Measurements from ENCODE around the gene KRTAP6-2. TPM values are rescaled to one million over a fixed set of nuclear protein-coding genes. Genes with fewer than 3 reads are reported as not detected.

KRTAP6-2 gene, protein sequence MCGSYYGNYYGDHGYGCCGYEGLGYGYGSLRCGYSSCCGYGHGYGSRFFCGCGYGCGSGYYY
- not detected for polyA plus RNA-seq (2013, experiment 1 of 4)
- not detected for polyA plus RNA-seq (2013, experiment 2 of 4)
- not detected for polyA plus RNA-seq (2013, experiment 3 of 4)
- not detected for polyA plus RNA-seq (2013, experiment 4 of 4)

DNA sequence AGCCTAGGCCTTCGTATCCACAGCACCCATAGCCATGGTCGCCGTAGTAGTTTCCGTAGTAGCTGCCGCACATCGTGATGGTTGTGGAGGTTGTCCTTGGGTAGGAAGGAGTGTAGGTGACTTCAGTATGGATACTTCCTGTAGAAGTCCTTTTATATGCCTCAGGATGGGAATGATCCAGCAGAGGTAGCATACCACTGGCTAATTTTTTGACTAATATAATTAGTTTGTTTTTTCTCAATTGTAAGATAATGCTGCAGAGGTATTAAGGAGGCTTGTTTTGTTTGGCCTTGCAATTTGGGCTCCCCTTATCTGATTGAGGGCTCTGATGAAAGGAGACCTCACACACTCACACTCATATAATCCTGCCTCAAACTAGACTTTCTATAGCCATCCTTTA is at the start of gene KRTAP6-2:
Gene KRTAP6-2, minus strand, starts transcription at position 101 of the 400 bp plus-strand sequence. Its CDS starts 28 bp downstream, at position 73.
- WGBS, 2 experiments, result 94 to 98% methylated on average over 6 of the region's 6 CpGs
- Histone ChIP-seq H3K36me3 (ENCODE audit: control insufficient read depth, insufficient read depth, low read length) (no peaks in the 10 kb centered on the region), H3K27ac (ENCODE audit: insufficient read depth, low read depth, low read length, poor library complexity, severe bottlenecking) (no peak within 1 kb of the TSS)

DNA sequence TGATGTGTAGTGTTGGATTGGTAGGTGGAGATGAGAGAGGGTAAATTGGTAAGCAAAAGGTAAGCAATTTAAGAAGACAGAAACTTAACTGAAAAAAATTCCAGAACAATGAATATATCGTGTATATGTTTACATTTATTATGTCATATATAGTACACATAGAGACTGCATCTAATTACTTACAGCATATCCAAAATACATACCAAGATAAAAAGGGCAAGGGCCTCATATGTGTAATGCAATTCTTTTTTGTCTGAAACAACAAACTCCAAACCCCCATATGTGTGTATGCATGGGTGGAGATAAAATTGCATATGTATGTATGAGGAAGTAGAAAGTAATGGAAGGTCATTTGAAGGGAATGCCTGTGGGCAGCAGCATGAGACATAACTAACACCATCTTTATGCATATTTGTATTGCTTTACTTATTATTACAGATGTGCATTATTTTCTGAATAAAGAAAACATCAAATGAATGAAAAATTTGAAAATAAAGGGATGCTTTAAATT is 48.3 kb upstream of the KRTAP6-2 start:
- no peak overlapping the region for H3K27ac ChIP-seq (ENCODE audit: insufficient read depth, low read depth, low read length, poor library complexity, severe bottlenecking)
- no peaks in the 10 kb centered on the region for H3K36me3 ChIP-seq (ENCODE audit: control insufficient read depth, insufficient read depth, low read length)
- no peak overlapping the region for H3K4me3 ChIP-seq (ENCODE audit: insufficient read depth, low read depth, low read length)
- H3K4me1 ChIP-seq (ENCODE audit: control insufficient read depth, insufficient read depth, low read length), result no peaks in the 10 kb centered on the region
- no peaks in the 10 kb centered on the region for H3K9me3 ChIP-seq (ENCODE audit: control insufficient read depth, low read length)
- no CpG with 5 or more reads among the region's 1 CpG for WGBS, 2 experiments
- no peaks in the 10 kb centered on the region for H3K27me3 ChIP-seq (ENCODE audit: control insufficient read depth, insufficient read depth, low read length, poor library complexity, severe bottlenecking)

More for the DNA sequence above, at the start of gene KRTAP6-2:
- Histone ChIP-seq H3K27me3 (ENCODE audit: control insufficient read depth, insufficient read depth, low read length, poor library complexity, severe bottlenecking) (no peaks in the 10 kb centered on the region), H3K4me1 (ENCODE audit: control insufficient read depth, insufficient read depth, low read length) (no peaks in the 10 kb centered on the region), H3K4me3 (ENCODE audit: insufficient read depth, low read depth, low read length) (no peak within 1 kb of the TSS), H3K9me3 (ENCODE audit: control insufficient read depth, low read length) (no peaks in the 10 kb centered on the region)

DNA sequence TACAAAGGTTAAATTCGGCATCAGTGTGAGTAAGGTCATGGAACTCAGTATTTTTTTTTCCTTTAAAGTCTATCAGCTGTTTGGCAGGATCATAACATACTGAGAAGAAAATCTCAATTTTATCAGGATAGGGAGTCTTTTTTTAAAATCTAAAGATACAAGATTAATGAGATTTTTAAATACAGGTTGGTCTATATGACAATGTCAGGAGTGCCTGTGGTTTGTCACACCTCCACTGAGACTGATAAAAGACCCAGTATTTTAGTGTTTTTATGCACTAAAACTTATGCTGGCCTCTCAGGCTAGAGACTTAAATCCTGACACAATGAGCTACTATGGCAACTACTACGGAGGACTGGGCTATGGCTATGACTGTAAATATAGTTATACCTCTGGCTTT is 43.9 kb upstream of the KRTAP6-2 start, which contains the start of gene KRTAP20-3:
Gene KRTAP20-3, plus strand, starts transcription at position 301 of the 400 bp plus-strand sequence.
- H3K4me1 ChIP-seq (ENCODE audit: control insufficient read depth, insufficient read depth, low read length), result no peaks in the 10 kb centered on the region
- H3K27me3 ChIP-seq (ENCODE audit: control insufficient read depth, insufficient read depth, low read length, poor library complexity, severe bottlenecking), result no peaks in the 10 kb centered on the region
- no peak within 1 kb of the TSS for H3K27ac ChIP-seq (ENCODE audit: insufficient read depth, low read depth, low read length, poor library complexity, severe bottlenecking)
- H3K36me3 ChIP-seq (ENCODE audit: control insufficient read depth, insufficient read depth, low read length), result no peaks in the 10 kb centered on the region
- 92 to 95% methylated on average over 2 of the region's 2 CpGs for WGBS, 2 experiments
- no peaks in the 10 kb centered on the region for H3K9me3 ChIP-seq (ENCODE audit: control insufficient read depth, low read length)
- no peak within 1 kb of the TSS for H3K4me3 ChIP-seq (ENCODE audit: insufficient read depth, low read depth, low read length)

DNA sequence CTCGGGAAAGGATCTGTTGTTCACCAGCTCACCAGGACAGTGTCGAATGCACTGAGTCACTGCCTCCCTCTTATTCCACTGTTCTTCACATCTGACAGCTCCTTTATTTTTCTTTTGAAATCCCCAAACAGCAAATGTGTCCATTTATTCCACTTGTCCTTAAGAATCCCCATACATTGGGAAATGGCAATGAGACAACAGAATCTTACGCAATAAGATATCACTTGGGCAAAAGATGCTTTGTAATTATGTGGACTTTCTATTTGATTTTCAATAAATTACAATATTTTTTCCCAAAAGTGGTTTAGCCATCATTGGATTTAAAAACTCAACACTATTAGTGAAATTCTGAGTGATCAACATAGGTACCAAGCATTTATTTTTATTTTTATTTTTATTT is 40.0 kb upstream of the KRTAP6-2 start:
- Histone ChIP-seq H3K27ac (ENCODE audit: insufficient read depth, low read depth, low read length, poor library complexity, severe bottlenecking) (no peak overlapping the region), H3K27me3 (ENCODE audit: control insufficient read depth, insufficient read depth, low read length, poor library complexity, severe bottlenecking) (no peaks in the 10 kb centered on the region), H3K36me3 (ENCODE audit: control insufficient read depth, insufficient read depth, low read length) (no peaks in the 10 kb centered on the region), H3K9me3 (ENCODE audit: control insufficient read depth, low read length) (no peaks in the 10 kb centered on the region), H3K4me1 (ENCODE audit: control insufficient read depth, insufficient read depth, low read length) (no peaks in the 10 kb centered on the region), H3K4me3 (ENCODE audit: insufficient read depth, low read depth, low read length) (no peak overlapping the region)
- WGBS, 2 experiments, result 85 to 94% methylated on average over 2 of the region's 3 CpGs

DNA sequence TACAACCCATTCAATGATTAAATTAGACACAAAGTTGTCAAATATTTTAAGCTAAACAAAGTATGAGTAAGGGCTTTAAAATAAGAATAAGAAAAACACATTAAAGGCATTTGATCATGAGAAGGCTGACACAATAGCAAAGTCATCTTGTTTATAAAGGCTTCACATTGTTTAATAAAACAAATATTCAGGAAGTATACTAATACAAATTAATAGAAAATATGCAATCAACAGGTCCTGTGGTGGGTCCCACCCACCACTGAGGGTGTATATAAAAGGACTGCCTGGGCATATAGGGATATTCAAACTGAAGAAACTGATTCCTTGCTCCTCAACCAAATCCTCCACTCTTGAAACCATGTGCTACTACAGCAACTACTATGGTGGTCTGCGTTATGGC is 36.2 kb upstream of the KRTAP6-2 start, which contains the start of gene KRTAP20-2:
Gene KRTAP20-2, plus strand, starts transcription at position 301 of the 400 bp plus-strand sequence. Its CDS starts 58 bp downstream, at position 359.
- 92 to 97% methylated on average over 1 of the region's 1 CpG for WGBS, 2 experiments
- Histone ChIP-seq H3K27ac (ENCODE audit: insufficient read depth, low read depth, low read length, poor library complexity, severe bottlenecking) (no peak within 1 kb of the TSS), H3K27me3 (ENCODE audit: control insufficient read depth, insufficient read depth, low read length, poor library complexity, severe bottlenecking) (no peaks in the 10 kb centered on the region)

DNA sequence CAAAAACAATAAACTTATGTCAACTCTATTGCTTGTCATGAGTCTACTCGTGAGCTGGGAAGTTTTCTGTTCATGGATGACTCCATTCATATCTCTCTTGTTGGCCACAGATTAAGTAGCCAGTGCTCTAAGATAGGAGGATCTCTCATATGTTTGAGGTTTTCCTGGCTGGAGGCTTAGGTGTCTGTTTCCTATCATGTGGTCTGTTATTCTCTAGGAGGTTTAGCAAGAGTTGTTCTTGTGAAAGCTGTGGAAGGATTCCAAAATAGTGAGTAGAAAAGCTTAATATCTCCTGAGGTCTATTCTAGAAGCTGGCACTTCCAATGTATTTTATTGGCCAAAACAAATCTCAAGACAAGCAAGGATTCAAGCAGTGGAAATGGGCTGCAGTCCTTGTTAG is 30.5 kb upstream of the KRTAP6-2 start:
- no peaks in the 10 kb centered on the region for H3K27me3 ChIP-seq (ENCODE audit: control insufficient read depth, insufficient read depth, low read length, poor library complexity, severe bottlenecking)
- no peak overlapping the region for H3K27ac ChIP-seq (ENCODE audit: insufficient read depth, low read depth, low read length, poor library complexity, severe bottlenecking)
- H3K4me1 ChIP-seq (ENCODE audit: control insufficient read depth, insufficient read depth, low read length), result no peaks in the 10 kb centered on the region
- H3K36me3 ChIP-seq (ENCODE audit: control insufficient read depth, insufficient read depth, low read length), result no peaks in the 10 kb centered on the region
- 93% methylated on average over 1 of the region's 1 CpG for WGBS, 2 experiments
- H3K9me3 ChIP-seq (ENCODE audit: control insufficient read depth, low read length), result no peaks in the 10 kb centered on the region
- no peak overlapping the region for H3K4me3 ChIP-seq (ENCODE audit: insufficient read depth, low read depth, low read length)

More for the DNA sequence above, 36.2 kb upstream of the KRTAP6-2 start, which contains the start of gene KRTAP20-2:
- Histone ChIP-seq H3K36me3 (ENCODE audit: control insufficient read depth, insufficient read depth, low read length) (no peaks in the 10 kb centered on the region), H3K4me3 (ENCODE audit: insufficient read depth, low read depth, low read length) (no peak within 1 kb of the TSS), H3K9me3 (ENCODE audit: control insufficient read depth, low read length) (no peaks in the 10 kb centered on the region), H3K4me1 (ENCODE audit: control insufficient read depth, insufficient read depth, low read length) (no peaks in the 10 kb centered on the region)

DNA sequence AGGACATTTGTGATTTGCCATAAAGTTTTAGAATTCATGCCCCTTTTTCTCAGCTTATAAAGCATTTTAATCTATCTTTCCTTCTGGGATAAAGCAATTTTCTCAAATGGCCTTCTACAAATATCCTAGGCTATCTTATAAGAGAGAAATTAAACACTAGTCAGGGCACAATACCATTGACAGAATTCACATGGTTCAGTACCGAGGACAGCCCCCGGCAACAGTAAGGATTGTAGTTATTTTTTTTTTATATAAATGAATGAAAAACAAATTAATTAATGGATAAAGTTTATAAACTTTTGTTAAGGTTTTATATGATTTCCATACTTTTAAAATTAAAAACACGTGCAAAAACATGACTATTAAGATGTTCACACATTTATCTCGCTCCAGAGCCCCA is 29.4 kb upstream of the KRTAP6-2 start:
- Histone ChIP-seq H3K9me3 (ENCODE audit: control insufficient read depth, low read length) (no peaks in the 10 kb centered on the region), H3K27ac (ENCODE audit: insufficient read depth, low read depth, low read length, poor library complexity, severe bottlenecking) (no peak overlapping the region), H3K4me3 (ENCODE audit: insufficient read depth, low read depth, low read length) (no peak overlapping the region), H3K36me3 (ENCODE audit: control insufficient read depth, insufficient read depth, low read length) (no peaks in the 10 kb centered on the region), H3K27me3 (ENCODE audit: control insufficient read depth, insufficient read depth, low read length, poor library complexity, severe bottlenecking) (no peaks in the 10 kb centered on the region), H3K4me1 (ENCODE audit: control insufficient read depth, insufficient read depth, low read length) (no peaks in the 10 kb centered on the region)
- 57 to 76% methylated on average over 2 of the region's 4 CpGs for WGBS, 2 experiments

DNA sequence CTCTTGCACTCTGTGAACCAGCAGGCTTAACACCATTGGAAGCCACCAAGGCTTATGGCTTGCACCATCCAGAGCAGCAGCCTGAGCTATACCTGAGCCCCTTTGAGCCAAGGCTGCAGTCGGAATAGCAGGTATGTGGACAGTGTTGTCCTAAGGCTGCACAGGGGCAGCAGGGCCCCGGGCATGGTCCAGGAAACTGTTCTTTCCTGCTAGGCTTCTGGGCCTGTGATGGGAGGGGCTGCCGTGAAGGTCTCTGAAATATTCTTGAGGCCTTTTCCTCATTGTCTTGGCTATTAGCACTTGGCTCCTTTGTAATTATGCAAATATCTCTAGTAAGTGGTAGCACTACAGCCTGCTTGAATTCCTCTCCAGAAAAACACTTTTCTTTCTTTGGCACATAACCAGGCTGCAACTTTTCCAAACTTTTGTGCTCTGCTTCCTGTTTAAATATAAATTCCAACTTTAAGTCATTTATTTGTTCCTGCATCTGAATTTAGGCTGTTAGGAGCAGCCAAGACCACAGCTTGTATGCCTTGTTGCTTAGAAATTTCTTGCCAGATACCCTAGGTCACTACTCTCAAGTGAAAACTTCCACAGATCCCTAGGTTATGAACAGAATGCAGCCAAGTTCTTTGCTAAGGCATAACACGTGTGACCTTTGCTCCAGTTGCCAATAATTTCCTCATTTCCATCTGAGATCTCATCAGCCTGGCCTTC is 26.9 kb upstream of the KRTAP6-2 start:
- Histone ChIP-seq H3K27me3 (ENCODE audit: control insufficient read depth, insufficient read depth, low read length, poor library complexity, severe bottlenecking) (no peaks in the 10 kb centered on the region), H3K27ac (ENCODE audit: insufficient read depth, low read depth, low read length, poor library complexity, severe bottlenecking) (no peak overlapping the region), H3K4me3 (ENCODE audit: insufficient read depth, low read depth, low read length) (no peak overlapping the region), H3K4me1 (ENCODE audit: control insufficient read depth, insufficient read depth, low read length) (no peaks in the 10 kb centered on the region), H3K36me3 (ENCODE audit: control insufficient read depth, insufficient read depth, low read length) (no peaks in the 10 kb centered on the region), H3K9me3 (ENCODE audit: control insufficient read depth, low read length) (no peaks in the 10 kb centered on the region)
- 89 to 90% methylated on average over 4 of the region's 4 CpGs for WGBS, 2 experiments

DNA sequence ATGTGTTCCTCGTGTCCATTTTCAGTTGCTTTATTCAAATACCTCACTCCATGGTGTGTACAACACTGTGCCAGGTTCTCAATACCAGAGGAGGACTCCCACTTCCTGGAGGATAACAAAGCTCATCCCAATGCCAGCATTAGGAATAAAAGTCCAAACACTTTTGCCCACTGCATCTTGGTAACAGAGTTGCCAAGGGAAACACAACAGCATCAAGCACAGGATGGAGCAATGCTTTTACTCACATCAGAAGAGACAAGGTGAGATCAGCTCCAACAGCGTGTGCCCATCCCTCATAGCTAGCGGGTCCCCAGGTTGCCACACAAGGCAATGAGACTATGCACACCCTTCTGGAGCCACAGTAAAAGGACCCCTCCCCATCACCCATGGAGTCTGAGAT is 24.7 kb upstream of the KRTAP6-2 start:
- H3K4me3 ChIP-seq (ENCODE audit: insufficient read depth, low read depth, low read length), result no peak overlapping the region
- WGBS, 2 experiments, result 91 to 94% methylated on average over 3 of the region's 3 CpGs
- no peaks in the 10 kb centered on the region for H3K27me3 ChIP-seq (ENCODE audit: control insufficient read depth, insufficient read depth, low read length, poor library complexity, severe bottlenecking)
- no peaks in the 10 kb centered on the region for H3K4me1 ChIP-seq (ENCODE audit: control insufficient read depth, insufficient read depth, low read length)
- H3K9me3 ChIP-seq (ENCODE audit: control insufficient read depth, low read length), result no peaks in the 10 kb centered on the region
- no peak overlapping the region for H3K27ac ChIP-seq (ENCODE audit: insufficient read depth, low read depth, low read length, poor library complexity, severe bottlenecking)
- no peaks in the 10 kb centered on the region for H3K36me3 ChIP-seq (ENCODE audit: control insufficient read depth, insufficient read depth, low read length)

DNA sequence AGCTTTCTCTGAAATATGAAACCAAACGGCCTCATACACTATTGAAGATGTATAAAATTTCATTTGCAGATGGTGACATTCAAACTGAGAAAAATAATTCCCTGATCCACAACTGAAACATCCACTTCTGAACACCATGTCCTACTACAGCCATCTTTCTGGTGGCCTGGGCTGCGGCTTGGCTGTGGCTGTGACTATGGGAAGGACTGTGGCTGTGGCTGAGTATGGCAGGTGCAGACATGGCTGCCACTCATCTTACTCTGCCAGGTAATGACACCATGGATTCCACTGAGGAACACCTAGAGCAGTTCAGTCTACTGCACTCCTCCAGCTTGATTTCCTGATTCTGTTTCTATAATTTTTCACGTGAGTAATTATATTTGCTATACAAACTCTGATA is 21.8 kb upstream of the KRTAP6-2 start, which contains the start of gene KRTAP20-4:
Gene KRTAP20-4, plus strand, starts transcription at position 106 of the 400 bp plus-strand sequence.
- no peak within 1 kb of the TSS for H3K4me3 ChIP-seq (ENCODE audit: insufficient read depth, low read depth, low read length)
- WGBS, 2 experiments, result 95 to 100% methylated on average over 2 to 3 of the region's 3 CpGs
- H3K27me3 ChIP-seq (ENCODE audit: control insufficient read depth, insufficient read depth, low read length, poor library complexity, severe bottlenecking), result no peaks in the 10 kb centered on the region
- no peaks in the 10 kb centered on the region for H3K4me1 ChIP-seq (ENCODE audit: control insufficient read depth, insufficient read depth, low read length)
- H3K27ac ChIP-seq (ENCODE audit: insufficient read depth, low read depth, low read length, poor library complexity, severe bottlenecking), result no peak within 1 kb of the TSS
- H3K9me3 ChIP-seq (ENCODE audit: control insufficient read depth, low read length), result no peaks in the 10 kb centered on the region
- H3K36me3 ChIP-seq (ENCODE audit: control insufficient read depth, insufficient read depth, low read length), result no peaks in the 10 kb centered on the region
